ENCODE data around the gene POLR1F.
"Not testable (repeated sequence)": the region's sequence is repeated elsewhere in the genome, so short reads cannot be mapped to it uniquely, and the experiment has no call there.

Gene POLR1F

GRCh38 chr7:19708397-19709248 is at the start of gene POLR1F:
TSS of gene POLR1F (minus strand) at chr7:19709037. CDS start at chr7:19709016, 21 bp downstream.
- DNase-seq, result peak; percentile 96

DNA sequence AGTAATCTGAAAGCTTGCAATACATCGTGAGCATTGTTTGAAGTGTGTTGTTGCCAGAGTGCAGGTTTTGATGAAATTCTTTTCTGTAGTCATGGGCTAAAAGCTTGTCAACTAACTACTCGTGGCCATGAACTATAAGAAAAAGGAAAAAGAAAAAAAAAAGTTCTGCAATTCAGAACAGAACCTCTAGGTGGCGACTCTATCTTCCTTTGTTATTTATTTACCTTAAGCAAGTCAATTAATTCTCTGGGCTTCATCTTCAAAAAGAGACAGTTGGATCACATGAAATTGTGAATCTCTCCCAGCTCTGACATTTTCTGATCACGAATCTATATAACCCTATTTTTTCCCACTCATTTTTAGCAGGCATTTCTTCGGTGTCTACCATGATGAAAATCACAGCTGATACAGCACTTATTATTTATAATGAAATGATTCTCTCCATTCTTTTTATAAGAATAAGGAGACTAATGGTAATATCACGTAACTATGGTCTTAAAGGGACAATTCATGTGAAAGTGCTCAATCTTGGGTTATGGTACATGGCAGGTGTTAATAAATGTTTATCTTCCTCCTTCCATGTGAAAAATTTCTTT is 45.8 kb upstream of the POLR1F start:
- no peak for DNase-seq

DNA sequence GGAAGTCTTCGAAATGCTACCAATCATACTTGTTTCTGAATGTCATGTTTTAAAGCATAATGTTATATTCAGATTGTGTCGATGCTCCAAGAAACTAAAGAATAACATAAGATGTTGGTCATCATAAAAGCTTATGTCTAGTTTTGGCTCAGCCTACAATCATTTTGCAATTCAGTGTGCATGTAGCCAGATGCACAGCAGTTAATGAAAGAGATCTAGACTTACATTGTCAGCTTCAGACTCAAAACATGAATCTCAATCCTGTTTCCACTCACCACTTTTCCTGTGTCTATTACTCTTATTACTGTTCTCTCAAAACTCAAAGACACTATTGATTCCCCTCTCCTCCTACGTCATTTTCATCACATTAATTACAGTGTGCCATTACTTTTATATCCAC is 43.2 kb upstream of the POLR1F start:
- DNase-seq, result no peak

DNA sequence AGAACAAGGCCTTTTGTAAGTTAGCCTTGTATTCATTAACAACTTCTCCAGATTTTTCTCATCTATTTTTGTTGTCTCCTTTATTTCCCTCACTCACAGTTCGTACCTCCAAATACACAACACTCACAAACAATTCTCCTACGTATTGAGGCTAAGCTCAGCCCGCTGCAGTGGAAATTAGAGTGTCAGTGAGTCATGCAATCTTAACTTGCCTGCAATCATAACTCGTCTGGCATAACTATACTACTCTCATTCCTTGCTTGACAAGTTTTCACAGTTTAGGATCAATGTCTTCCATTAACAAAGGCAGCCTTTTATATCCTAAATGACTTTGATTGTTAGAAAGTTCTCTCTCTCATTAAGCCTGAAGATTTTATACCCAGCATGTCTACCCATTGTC is 40.8 kb upstream of the POLR1F start:
- no peak for DNase-seq

DNA sequence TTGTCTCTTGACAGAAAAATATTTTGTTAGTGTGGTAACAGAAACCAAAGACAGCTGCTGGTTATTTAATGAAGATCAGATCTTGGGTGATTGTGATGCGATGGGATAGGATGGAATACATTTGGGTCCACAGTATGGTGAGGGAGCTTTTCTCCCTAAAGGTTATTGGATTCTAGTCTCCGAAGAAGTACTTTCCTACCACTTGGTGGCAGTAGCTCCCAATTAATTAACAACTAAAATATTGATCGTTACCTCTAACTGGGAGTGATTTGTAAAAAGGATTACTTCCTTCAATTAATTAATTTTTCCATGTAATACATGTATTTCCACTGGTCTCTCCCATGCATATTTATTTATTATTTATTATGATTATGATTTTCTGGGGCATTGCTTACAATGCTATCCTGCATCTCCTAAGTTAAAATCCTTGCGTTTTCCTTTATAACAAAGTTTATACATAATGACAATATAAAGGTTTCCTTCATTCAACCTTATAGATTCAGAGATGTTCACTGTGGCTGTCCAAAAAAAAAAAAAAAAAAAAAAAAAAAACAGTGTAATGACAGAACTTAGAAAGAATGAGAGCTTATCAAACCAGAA is 39.0 kb upstream of the POLR1F start:
- no peak for DNase-seq

DNA sequence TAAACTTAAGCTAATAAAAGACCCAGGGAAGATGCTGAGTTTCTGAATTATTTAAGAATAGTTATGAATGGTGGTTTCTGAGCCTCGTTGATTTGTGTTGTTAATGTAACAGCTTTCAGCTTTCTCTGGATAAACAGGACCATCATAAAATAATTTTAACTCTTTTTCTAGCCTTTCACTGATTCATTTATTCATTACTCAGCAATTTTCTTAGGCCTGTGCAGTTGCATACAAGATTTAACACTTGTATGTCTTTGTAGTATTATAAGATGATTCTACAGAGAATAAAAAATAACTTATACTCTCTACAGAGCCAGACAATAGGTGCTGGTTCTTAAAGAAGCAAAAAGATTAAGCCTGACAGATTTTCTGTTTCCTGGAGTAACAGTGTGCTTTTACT is 35.2 kb upstream of the POLR1F start:
- no peak for DNase-seq

GRCh38 chr7:19728716-19729115 is 19.9 kb upstream of the POLR1F start:
- DNase-seq, result no peak

- DNase-seq, result no peak
Measured at GRCh38 chr7:19725770-19726169, 16.9 kb upstream of the POLR1F start.

- no peak for DNase-seq
Measured at GRCh38 chr7:19715499-19715898, 6.7 kb upstream of the POLR1F start.

GRCh38 chr7:19713676-19714075 is 4.8 kb upstream of the POLR1F start:
- DNase-seq, result peak; percentile 36

DNA sequence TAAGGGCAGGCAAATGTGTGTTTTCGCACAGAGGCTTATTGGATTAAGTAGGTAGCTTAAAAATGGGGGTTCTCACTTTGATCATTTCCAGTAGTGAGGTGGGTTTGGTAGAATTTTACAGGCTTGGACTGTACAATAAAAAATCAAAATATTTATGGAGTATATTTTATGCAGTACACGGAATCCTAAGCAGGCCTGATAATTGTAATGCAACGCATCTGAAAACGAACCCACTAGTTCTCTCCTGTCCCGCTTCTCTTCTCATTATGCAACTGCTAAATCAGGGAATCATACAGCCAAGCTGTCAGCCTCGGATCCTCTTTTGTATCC is 377 bp upstream of the POLR1F start:
- no peak for DNase-seq

GRCh38 chr7:19707240-19707639 is 1.6 kb downstream of the POLR1F start:
- no peak for DNase-seq

DNA sequence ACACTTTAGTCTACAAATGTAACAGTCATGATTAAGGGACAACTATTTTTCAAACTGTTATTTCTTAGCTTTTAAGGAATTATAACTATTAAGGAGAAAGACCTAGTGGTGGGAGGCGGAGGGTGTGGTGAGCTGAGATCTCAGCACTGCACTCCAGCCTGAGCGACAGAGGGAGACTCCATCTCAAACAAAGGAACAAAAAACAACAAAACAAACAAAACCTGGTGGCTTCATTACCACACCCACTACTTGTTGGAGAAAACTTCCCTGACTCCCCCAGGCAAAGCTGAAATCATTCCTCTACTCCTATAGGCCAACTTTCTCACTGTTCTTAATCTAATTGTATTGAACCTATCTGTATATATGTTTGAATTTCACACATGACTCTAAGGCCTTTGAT is 3.2 kb downstream of the POLR1F start:
- no peak for DNase-seq

DNA sequence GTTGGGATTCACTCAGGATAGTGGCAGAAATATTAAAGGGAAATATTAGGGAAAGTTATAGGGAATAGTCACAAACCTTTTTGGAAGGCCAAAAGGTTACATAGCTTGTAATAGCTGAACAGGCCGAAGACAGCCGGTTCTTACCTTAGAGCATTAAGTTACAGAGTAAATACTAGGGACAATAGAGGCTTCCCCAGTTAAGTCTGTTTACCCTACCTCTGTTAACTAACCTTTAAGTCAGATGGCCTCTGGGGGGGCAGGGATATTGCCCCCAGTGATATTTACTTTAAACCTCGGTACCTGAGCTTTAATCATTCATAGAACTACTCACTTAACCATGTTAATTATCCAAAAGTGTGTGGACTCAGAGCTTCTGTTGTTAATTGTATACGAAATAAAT is 7.4 kb downstream of the POLR1F start:
- no peak for DNase-seq

DNA sequence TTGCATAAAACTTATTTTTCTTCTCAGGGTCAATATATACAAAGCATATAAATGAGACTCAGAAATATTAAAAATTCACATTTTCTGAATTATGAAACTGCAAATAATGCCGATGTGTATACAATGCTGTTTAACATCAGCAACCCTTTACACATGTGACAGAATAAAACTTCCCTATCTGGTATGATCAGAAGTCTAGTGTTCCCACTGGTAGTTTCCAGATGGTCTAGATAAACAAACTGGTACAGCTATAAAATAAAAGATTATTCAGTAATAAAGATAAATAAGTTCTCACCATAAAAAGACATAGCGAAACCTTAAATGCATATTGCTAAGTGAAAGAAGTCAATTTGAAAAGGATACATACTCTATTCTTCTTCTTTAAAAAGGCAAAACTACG is 7.9 kb downstream of the POLR1F start:
- DNase-seq, result no peak

GRCh38 chr7:19698331-19698730 is 10.5 kb downstream of the POLR1F start:
- no peak for DNase-seq

- no peak for DNase-seq
Measured at GRCh38 chr7:19696926-19697325, 11.9 kb downstream of the POLR1F start.

- DNase-seq, result no peak
Measured at GRCh38 chr7:19692111-19692828, 16.6 kb downstream of the POLR1F start.

DNA sequence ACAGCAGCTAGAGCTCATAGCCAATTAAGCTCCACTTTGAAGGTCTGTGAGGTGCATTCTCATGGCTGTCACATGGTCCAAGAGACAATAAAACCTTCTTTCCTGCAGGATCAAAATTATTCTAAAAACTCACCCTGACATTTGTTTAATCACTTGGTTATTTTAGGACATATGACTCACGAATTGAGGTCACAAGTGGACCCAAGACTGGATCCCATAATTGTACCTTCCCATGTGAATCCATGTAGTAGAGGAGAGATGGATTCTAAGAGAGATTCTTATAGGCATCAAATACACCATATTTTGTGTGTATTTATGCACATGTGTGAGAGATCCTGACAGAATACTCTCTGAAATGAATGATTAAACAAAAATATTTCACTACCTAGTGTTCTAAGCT is 18.1 kb downstream of the POLR1F start:
- DNase-seq, result no peak

- not testable (repeated sequence) for DNase-seq
Measured at GRCh38 chr7:19689130-19689529, 19.7 kb downstream of the POLR1F start.

- DNase-seq, result no peak
Measured at GRCh38 chr7:19681596-19681995, 27.2 kb downstream of the POLR1F start.

- no peak for DNase-seq
Measured at GRCh38 chr7:19677180-19677579, 31.7 kb downstream of the POLR1F start.

GRCh38 chr7:19675816-19676215 is 33.0 kb downstream of the POLR1F start:
- DNase-seq, result no peak

All from right hindlimb (tissue), 1 donor.